GM18520 (cell line): ENCODE results near the gene IL34.
"Not testable (repeated sequence)": the region's sequence is repeated elsewhere in the genome, so short reads cannot be mapped to it uniquely, and the experiment has no call there.

Experiments used
- ATAC-seq: cut with Tn5 transposase; IDR thresholded peaks from one replicate; pipeline ENCODE4 v1.9.1; 2021; ENCODE audit not compliant: unreplicated experiment

The IL34 gene

GRCh38 chr16:70646260-70647241 lies at the start of gene IL34:
TSS of gene IL34 (plus strand) at chr16:70646559. CDS start at chr16:70646948, 389 bp downstream.
- ATAC-seq: no peak

DNA sequence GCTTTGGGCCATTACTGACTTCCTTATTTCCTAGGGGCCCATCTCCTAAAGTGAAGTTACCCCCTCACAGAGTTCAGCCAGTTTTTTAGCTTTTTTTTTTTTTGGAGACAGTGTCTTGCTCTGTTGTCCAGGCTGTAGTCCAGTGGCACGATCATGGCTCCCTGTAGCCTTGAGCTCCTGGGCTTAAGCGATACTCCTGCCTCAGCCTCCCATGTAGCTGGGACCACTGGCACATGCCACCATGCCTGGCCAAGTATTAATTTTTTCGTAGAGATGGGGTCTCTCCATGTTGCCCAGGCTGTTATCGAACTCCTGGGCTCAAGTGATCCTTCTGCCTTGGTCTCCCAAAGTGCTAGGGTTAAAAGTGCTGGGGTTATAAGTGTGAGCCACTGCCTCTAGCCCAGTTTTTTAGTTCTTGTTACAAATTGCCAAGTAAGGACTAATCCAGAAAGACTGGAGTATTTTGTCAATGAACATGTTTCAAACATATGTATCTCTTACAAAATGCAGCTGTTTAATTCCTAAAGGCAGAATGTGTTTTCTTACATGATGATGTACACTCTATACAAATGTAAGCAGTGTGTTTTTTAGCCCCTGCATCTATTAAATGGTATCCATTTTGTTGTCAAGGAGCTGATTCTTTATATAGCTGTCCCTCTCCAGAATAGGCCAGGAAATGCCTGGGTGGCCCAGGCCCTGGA lies 49.1 kb upstream of the IL34 start:
- no peak for ATAC-seq

DNA sequence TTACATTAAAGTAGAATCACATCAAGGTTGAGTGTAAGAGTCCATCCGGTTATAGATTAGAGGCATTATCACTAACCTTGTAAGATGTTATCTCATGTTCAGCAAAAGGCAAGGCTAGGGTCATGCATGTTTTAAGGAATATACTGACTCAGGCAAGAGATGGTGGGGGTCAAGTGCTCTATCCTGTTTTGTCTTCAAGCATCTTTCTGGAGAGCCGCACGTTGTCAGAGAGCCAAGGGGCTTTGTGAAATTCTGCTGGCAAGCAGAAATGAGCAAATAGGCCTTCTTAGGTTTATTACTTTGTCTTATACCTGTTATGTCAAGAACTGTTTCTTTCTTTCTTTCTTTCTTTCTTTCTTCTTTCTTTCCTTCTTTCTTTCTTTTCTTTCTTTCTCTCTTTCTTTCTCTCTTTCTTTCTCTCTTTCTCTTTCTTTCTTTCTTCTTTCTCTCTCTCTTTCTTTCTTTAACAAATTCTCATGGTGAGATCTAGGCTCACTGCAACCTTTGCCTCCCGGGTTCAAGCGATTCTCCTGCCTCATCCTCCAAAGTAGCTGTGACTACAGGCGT lies 47.3 kb upstream of the IL34 start:
- ATAC-seq: no peak

DNA sequence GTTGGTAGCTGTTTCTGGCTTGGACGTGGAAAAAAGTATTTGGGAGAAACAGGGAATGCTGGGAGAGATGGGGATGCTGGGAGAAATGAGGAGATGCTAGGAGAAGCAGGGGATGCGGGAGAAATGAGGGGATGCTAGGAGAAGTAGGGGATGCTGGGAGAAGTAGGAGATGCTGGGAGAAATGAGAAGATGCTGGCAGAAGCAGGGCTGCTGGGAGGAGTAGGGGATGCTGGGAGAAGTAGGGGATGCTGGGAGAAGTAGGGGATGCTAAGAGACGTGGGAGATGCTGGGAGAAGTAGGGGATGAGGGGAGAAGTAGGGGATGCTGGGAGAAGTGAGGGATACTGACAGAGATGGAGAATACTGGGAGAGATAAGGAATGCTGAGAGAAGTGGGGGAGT lies 45.6 kb upstream of the IL34 start:
- ATAC-seq: no peak

DNA sequence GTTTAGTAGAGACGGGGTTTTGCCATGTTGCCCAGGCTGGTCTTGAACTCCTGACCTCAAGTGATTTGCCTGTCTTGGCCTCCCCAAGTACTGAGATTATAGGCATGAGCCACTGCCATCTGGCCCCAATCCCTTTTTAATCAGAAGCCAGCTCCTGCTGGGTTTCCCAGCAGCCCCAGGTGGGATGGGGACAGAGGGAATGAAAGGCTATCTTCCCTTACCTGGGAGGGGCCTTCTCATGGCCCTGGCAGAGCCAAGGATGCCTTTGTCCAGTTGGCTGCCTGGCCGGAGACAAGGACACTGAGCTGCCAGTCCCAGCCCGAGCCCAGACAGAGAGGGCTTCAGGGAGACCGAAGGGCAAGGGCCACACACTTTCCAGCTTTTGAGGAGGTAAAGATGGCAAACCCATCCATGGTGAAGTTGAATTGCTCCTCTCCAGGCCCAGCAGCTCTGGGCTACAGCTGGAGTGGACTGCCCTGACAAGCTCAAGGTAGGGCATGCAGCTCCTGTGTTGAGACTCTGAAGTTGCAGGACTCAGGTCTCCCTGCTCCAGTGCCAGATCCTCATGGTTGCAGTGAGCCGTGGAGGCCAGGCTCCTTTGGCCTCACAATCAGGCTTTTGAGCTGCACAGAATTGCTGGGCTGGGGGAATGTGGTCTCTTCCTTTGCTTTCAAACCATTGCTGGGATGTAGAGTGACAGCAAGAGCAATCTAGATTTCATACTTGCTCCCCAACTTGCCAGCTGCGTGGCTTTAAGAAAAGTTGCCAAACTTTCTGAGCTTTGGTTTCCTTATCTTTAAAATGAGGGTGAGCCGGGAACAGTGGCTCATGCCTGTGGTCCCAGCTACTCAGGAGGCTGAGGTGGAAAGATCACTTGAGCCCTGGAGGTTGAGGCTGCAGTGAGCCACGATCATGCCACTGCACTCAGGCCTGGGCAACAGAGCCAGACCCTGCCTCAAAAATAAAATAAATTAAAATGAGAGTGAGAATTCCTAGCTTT lies 44.5 kb upstream of the IL34 start:
- no peak for ATAC-seq

DNA sequence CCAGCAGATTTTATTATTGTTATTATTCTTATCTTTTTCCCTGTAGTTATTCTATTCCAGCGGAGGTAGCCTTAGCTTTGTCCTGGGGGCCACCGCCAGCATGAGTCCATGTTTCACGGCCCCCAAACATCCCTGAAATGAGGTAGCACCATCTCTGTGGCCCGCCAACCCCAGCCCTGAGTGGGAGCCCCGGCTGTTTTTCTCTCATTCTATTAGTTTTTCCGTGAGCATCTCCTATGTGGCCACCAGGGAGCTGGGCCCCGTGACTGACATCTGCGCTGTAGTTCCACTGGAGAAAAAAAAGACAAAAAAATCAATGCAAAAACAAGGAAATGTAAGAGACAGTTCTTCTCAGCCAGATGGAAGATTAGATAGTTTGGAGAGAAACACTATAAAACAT lies 43.5 kb upstream of the IL34 start:
- ATAC-seq: no peak

DNA sequence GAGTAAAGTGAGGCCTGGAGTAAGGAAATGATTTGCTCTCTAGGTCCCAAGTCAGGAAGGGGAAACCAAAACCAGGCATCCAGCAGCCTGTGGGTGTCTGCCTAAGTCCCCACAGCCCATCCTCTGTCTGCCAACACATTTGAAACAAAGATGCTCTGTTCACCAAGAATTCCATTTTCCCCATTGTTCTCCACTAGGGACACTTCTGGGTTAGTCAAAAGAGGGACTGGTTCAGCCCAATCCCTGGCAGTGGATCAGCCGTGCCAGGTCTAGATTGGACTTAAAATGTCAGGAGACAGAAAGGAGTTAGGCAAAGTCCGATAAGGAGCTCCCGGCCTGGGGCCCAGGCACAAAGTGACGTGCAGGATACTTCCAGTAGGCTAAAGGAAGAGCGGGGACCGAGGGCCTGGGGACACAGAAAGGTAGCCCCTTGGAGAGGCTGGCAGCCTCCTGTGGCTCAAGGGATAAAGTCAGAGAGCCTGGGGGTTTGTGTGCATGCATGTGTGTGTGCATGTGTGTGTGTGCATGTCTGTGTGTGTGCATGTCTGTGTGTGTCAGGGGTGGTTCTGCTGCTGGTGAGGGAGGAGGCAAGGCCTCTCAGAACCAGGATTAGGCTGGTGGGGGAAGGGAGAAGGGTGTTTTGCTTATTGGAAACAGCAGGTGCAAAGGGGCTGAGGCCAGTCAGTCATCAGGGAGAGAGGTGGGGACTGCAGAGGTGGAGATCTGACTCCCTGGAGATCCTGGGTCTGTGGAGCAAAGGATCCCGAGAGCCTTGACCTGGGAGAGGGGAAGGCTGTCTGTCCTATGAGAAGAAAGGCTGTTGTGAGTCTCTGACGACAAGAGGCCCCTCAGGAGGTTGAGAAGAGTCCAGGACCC lies 41.7 kb upstream of the IL34 start:
- ATAC-seq: no peak

DNA sequence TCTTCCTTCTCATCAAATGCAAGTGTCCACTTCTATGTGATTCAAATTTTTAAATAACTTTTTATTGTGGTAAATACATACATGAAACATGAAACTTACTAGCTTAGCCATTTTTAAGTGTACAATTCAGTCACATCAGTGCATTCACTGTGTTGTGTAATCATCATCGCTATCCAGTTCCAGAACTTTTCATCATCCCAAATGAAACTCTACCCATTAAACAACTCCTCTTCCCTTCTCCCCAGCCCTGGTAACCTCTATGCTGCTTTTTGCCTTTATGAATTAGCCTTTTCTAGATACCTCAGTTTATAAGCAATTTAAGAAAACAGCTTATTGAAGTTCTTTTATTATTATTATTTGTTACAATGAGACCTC lies 41.1 kb upstream of the IL34 start:
- no peak for ATAC-seq

DNA sequence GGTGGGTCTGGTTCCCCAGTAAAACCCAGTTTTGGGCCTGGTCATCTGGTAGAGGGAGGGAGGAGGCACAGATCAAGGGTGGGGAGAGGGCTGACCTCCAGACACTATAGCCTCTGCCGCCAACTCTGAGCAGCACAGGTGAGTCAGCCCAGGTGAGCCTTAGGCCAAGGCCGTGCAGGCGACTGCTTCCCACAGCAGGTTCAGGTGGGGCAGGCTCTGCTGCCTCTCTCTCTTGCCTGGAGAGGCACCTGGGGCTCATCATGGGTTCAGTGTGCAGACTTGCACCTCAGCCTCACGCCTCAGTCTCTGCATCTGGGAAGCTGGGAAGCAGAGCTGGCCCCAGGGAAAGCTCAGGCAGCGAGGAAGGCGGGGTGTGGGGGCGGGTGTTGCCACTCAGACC lies 37.8 kb upstream of the IL34 start:
- no peak for ATAC-seq

GRCh38 chr16:70610273-70611223 lies 35.8 kb upstream of the IL34 start:
- no peak for ATAC-seq

GRCh38 chr16:70611224-70611598 lies 35.1 kb upstream of the IL34 start:
- ATAC-seq: no peak

GRCh38 chr16:70611785-70612303 lies 34.5 kb upstream of the IL34 start:
- no peak for ATAC-seq

- no peak for ATAC-seq
These were observed 33.4 kb upstream of the IL34 start for GRCh38 chr16:70612931-70613330.

DNA sequence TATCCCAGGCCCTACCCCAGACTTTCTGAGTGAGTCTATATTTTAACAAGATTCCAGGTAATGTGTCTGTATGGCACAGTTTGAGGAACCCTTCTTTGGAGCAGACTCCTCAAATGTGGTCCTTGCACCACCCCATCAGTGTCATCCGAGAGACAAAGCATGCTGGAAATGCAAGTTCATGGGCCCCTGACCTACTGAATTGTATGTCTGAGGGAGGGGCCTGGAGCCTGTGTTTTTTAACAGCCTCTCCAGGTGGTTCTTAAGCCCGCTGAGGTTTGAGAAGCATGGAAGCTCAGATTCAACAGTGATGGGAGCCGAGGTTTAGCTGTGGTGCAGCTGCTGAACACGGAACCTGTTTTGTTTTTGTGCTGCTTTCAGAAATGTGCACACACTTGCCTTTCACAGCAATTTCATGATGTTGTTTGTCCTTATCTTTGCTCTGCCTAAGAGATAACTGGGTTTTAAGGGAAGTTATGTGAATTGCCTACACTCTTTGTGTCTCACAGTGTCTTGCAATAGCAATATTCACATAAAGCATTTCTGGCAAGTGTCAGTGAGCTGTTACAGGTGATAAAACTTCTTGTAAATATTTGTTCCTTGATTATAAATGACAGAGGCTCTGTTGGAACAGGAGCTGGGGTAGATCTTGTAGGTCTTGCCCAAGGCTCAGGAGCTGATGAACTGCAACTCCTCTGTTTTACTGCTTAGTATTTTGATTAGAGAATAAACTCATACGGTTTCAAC lies 32.0 kb upstream of the IL34 start:
- ATAC-seq: no peak

DNA sequence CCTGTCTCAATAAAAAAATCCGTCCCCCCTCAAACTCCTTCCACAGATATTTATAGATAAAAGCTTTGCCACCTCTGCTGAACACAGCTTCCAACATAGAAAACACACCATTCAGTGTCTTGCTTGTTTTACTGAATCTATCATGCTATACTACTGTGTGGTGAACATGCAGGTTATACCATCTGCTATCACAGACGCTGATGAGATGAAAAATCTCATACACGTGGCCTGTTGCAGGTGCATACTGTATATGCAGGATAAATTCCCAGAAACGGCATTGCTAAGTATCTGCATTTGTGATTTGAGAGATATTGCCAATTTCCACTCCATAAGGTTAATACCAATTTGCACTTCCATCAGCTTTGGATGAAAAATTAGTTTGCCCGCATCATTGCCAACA lies 30.4 kb upstream of the IL34 start:
- ATAC-seq: no peak

DNA sequence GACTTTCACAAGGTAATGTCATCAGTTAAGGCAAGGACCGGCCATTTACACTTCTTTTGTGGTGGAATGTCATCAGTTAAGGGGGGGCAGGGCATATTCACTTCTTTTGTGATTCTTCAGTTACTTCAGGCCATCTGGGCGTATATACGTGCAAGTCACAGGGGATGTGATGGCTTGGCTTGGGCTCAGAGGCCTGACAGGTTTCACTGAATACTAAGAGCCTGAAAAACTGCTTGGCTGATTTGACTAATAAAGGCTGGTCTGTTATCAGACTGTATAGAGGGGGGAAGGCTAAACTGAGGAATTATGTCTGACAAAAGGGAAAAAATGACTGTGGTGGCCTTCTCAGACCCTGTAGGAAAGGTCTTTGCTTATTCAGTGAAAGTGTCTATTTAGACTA lies 24.5 kb upstream of the IL34 start:
- not testable (repeated sequence) for ATAC-seq

- no peak for ATAC-seq
These were observed 18.7 kb upstream of the IL34 start for GRCh38 chr16:70627696-70628095.
